UCSD-AML1 (cell line): Measurements from ENCODE around the gene ADGRL3.

Experiments used
- DNase-seq: peaks from one replicate; lab custom pipeline; 2025; ENCODE audit not compliant: unreplicated experiment; lab: John Stamatoyannopoulos, UW

Gene ADGRL3

DNA sequence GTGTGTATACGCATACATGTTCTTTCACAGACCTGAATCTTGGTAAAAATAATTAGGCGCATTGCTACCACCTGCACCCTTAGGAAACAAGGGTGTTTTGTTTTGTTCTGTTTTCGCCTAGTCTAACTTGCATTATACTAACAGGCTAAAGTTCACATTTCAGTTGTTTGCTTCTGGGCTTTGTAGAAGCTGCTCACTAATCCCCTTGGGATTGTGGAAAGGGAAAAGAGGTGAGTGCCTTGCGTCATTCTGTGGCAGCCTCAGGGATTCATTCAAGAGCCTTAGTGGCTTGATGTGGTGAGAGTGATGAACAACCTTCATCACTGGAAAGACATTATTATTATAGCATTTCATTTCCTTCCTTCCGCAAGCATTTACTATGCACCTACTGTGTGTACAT, 331.1 kb downstream of the ADGRL3 start:
- DNase-seq: no peak

DNA sequence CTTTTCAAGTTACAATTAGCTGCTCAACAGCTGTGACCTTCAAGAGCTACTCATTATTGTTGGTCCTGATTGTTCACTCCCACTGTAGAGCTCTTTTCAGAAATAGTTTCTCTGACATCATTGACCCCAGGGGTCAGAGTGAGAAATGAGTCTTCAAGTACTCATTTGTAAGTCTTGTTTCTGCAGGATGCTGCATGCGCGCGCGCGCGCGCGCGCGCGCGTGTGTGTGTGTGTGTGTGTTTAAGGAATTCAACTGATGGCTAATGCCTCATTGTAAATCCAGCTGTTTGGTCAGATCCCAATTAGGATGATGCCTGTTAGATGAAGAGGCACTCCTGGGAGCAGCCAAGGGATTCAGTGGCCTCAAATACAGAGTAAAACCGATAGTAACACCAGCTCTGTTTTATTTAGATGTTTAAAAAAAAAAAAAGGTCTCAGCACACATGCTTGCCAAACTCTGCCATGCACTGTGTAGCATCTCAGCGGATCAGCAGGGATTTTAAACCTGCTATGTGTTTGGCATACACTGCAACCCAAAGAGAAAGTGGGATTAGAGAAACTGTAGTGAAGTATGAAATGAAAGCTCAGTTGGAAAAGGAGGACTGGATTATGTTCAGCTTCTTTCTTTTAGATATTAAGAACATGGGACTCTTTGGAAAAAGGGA, 332.3 kb downstream of the ADGRL3 start:
- DNase-seq: no peak

DNA sequence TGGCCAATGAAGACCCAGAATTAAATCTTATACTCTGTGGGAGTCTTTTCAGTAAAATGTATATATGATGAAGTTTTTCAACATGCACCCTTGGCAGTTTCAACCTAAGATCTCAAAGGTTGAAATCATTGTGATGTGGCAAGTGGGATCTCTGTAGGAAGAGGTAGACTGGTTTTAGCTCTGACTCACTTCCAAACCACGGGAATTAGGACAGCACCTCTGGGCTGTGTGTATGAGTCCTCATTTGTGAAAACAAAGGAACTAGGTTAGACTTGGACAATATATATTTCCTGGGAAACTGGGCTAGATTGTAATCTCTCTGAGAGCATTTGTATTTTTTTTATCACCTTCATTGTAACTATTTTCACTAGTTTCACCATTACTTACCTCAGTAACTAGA, 333.0 kb downstream of the ADGRL3 start:
- no peak for DNase-seq

DNA sequence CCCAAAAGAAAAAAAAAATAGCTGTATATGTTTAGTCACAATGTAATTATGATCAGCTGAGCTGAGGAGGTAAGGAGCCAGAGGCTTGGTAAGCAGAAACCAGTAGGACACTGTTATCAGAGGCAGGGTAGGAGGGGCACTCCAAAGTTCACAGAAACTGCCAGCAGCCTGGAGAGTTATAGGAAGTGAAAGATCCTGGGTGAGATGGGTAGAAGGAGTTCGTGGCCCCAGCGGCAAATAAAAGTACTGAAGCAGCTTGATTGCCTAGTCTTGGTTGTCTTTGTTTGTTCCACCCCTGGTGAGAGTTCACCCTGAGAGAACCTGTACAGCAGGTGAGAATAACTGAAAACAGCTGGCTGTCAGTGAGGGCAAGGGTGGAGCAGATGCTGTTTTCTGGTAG, 340.8 kb downstream of the ADGRL3 start:
- no peak for DNase-seq

DNA sequence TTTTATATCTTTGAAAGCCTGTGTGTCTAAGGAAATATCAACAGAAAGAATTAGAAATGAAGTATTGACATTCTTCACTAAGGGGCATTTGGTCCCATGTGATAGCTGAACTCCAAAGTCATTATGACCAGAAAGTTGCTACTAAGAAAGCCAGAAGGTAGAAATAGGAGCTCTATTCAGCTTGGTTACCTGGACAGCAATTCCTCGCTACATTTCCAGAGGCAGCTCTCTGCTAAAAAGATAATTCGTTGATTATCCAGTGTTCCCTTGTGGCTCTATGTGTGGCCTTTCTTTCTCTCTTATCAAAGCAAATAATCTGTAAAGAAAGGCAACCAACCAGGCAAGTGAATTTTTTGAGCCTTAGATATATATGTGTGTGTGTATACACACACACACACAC, 341.3 kb downstream of the ADGRL3 start:
- no peak for DNase-seq

DNA sequence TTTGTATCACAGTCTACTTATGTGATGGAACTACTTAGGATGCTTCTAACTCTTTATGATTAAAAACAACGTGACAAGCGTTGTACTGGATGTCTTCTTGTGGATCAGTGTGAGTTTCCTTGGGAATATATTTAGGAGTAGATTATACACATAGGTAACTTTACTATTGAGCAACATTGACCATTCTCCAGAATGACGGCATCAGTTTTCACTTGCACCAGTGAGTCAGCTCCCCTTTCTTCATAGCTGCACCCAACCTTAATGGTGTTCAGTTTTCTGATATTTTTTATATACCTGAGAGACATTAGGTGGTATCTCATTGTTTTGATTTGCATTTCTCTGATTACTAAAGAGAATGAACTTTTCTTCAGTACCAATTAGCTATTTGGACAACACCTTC, 343.9 kb downstream of the ADGRL3 start:
- DNase-seq: no peak

DNA sequence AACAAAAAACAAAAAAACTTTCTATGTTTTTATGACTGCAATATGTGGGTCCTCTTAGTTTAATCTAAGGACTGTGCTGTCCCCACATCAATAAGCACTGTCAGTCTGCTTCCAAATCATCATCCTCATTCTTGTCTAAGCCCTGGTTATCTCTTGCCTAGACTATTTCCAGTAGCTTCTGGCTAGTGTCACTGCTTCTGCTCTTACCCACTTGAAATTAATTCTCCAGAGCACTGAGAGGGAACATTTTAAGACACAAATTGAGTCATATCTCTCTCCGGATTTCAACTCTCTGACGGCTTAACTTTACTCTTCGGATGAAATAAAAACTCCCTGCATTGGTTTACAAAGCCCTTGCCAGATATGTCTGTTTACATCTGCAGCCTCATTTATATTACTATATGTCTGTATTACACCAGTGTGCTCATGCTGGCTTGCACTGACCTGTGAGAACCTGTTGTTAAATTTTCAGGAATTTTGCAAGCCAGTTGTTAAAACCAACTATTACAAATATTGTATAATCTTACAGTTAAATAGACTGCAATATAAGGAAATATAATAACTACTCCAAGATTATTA, 345.9 kb downstream of the ADGRL3 start:
- DNase-seq: no peak

DNA sequence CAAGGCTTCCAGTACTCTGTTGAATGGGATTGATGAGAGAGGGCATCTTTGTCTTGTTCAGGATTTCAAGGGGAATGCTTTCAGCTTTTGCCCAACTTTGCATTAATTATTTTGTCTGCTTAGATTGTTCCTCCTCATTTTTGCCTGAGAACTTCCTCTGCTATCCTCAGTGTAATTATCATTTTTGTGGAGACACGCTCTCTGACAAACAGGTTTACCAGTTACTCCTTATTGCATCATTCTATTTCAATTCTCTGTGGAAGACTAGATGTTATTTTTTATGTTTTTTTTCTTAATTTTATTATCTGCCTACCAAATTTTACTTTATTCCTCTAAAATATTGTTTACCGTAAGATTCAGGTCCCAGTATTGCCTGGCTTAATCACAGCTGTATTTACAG, 349.2 kb downstream of the ADGRL3 start:
- no peak for DNase-seq

DNA sequence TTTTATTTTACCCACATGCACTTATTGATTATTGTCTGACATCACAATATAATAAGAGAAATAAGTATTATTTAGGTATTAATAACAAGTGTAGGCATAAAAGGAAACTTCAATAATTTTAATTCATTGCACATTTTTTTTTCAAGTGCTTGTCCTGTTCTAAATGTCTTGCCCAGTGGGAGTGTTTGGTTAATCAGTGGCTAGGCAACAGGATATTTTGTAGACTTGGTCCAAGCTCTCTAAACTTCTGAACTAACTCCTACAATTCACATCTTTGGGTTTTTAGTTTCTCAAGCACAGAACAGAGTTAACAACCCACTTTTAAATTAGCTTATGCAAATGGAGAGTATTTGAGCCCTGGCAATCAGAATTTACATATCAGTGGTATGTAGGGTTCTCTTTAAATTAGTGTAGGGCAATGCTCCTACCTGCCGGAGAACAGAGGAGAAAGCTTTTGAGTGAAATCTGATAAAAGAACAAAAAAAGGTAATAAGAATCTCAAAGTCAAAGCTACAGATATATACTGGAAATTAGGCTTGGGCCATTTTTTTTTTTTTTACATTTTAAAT, 353.5 kb downstream of the ADGRL3 start:
- no peak for DNase-seq

DNA sequence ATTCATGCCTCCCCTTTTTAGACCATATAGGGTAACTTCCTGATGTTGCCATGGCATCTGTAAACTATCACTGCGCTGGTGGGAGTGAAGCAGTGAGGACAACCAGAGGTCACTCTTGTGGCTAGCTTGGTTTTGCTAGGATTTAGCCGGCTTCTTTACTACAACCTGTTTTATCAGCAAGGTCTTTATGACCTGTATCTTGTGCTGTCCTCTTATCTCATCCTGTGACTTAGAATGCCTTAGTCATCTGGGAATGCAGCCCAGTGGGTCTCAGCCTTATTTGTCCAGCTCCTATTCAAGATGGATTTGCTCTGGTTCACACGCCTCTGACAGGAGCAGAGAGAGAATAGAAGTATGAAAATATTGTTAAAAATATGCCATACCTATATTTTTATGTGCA, 355.7 kb downstream of the ADGRL3 start:
- no peak for DNase-seq

DNA sequence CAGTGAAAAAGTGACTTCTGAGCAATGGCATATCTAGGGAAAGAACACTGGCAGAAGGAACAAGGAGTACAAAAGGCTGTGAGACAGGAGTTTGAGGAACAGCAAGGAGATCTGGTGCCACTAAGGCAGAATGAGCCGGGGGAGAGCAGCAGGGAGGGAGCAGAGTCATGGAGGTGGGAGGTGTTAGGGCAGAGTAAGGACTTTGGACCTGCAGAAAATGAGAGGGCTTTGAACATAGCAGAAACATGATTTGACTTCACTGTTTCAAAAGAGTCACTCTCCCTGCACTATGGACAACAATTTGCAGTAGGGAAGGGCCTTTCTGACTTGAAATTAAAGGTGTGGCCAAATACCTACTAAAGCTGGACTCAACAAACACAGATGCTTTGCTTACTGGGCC, 356.2 kb downstream of the ADGRL3 start:
- no peak for DNase-seq

DNA sequence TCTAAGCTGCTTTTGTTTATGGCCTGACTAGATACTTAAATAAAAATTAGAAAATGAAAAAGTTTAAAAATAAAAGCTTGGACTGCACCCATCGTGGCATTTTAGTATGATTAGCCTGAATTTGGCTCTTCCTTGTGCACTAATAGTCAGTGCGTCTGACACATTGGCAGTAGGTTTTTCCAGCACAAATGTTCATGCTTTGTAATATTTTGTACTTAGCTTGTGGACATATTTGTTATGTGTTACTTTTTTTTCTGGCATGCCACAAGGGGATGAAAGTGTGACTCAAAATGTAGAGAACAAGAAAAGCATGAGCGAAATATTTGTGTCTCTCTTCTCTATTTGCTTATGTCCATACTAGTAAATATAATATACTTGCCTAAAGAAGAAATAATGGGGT, 359.3 kb downstream of the ADGRL3 start:
- DNase-seq: no peak

DNA sequence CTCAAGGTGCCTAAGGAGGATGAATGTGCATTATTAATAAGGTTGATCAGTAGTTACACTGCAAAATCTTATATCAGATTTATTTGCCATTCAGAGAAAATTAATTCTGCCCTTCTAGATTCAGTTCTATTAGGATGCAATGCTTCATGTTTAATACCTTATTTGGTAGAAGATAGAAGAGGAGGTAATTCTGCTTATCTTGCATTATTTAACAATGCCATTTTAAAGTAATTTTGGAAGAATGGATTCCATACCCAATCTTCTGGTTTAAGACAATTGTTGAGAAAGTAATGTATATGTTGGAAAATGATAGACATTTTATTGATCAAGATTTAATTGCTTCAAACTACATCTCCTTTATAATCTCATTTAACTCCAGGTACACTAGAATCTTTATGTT, 360.9 kb downstream of the ADGRL3 start:
- DNase-seq: no peak

DNA sequence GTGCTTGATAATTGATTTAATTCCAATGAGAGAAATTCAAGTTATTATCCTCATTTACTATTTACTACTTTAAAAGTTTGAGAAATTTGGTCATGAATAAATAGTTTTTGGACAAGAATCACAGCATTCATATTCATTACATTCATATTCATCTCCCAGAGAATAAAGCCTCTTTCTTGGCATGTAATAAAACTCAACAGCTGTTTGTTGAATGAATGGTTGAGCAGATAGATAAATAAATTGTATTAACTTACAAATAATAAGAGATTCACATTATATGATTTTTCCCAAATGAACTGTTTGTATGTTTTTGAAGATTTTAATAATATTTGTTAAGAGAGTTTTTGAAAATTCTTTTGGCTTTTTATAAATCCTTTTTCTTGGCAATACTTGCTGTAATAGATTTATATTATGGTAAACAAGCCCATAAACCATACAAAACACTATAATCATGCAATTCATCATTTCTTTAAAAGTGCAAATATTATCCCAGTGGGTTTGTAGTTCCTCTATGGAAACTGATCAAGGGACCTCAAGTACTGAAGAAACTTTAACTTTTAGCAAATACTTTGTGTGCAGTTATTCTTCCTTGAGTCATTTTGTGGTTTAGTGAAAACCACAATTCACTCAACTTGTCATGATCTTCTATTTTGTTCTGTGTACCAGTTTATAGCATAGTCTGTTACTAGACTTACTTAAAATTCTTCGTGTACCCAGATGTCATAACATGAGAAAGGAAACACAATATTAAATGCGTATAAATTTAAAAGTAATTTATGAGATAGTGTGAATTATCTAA, 371.8 kb downstream of the ADGRL3 start:
- DNase-seq: no peak

DNA sequence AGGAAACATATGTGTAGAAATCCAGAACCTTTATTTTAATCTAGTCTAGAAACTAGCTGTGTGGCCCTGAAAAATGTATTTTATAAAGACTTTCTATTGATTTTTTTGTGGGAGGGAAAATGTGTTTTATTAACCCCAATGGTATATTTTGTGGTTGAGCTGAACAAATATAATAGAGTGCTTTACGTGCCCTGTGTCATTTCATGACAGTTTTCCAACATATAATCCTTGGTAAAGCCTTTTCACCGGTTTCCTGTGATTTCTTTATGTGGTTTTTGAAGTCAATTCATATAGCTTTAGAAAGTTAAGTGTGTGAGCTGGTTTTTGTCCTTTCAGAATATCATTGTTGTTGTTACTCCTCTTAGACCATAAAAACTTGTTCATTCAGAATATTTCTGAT, 375.7 kb downstream of the ADGRL3 start:
- no peak for DNase-seq

DNA sequence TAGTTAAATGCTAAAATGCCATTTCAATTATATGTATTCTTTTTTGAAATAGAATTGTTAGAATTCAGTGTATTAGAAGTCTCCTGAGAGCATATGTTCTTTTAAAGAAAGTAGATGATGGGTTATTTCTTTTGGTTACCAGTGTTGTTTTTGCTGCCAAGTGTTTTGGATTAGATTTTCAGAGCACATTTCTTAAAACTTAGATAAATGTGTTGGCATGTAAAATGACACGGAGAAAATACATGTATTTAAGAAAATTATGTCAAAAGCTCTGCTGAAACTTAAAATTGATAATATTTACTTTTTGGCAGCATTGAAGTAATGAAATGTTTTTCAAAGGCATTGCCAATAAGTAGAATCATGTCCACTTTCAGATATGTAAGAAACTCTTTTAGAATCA, 379.7 kb downstream of the ADGRL3 start:
- no peak for DNase-seq

DNA sequence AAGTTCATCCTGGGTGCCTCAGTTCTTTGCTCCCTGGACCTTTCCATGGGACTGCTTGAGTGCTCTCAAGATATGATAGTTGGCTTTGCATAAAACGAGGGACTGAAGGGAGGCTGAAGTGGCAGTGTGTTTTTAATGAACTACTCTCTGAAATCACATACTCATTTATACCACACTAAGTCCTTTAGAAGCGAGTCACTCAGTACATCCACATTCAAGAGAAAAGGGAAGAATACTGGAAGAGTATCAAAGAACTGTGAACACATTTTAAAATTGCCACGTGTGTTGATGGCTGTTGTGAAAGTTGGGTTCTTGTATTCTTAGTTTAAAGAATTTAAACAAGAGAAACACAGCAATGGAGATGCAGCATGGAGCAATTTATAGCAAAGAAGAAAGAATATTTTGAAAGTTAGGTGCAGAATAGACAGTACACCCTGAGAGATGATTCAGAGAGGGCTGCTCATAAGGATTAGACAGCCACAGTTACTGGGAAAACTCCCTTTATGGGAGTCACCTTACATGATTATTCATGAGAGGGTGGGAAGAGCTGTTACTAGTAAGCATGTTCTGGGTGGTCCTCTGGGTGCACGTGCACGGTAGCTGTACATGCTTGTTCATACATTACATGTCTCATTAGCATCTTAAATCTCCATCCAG, 380.7 kb downstream of the ADGRL3 start:
- no peak for DNase-seq

DNA sequence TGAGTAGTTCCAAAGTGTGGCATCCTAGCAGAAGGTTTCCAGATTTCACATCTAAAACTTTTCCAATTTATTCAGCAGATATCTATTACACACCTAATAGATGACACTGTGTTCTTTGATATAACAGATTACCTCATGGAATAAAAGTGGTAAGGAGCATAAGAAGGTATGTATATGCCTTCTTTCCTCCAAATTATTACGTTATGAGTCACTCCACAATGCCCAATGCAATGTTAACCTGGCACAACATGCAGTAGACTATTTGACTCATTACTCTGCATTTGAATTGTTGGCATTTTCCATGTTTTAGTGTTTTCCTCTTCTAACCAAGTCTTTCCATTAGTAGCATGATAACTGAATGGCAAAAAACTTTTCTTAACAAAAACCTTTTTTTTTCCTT, 383.6 kb downstream of the ADGRL3 start:
- DNase-seq: no peak

DNA sequence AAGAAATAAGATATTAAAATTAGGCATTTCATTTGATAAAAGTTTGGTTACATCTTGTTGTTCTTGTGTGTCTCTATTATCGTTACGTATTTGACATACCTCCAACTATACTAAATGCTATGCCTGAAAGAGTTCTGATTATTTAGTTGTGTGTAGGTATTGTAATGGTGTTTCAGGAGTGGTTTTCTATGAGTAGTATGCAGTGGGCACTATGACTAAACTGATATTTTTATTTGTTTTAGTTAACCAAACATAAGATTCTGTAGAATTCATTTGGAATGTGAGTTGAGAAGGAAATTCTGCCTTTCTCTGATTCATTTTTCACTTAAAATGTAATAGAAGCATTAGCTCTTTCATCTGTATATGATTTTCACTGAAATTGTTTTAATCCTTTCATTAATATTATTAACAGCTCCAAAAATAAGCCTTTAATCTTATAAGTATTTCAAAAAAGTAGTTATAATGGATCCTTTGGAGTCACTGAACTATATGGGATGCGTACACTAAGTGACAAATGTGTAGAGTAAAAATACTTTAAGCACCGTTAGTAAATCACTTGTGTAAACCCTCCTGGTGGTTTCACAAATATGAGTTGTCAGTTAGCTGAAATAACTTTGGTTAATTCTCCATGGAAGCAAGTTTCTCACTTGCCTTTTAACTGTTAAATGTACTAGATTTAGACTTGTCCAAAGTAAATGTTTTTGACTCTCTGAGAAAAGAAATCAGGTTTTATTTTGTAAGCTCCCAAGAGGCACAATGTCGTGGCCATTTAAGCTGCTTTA, 388.7 kb downstream of the ADGRL3 start:
- DNase-seq: no peak

DNA sequence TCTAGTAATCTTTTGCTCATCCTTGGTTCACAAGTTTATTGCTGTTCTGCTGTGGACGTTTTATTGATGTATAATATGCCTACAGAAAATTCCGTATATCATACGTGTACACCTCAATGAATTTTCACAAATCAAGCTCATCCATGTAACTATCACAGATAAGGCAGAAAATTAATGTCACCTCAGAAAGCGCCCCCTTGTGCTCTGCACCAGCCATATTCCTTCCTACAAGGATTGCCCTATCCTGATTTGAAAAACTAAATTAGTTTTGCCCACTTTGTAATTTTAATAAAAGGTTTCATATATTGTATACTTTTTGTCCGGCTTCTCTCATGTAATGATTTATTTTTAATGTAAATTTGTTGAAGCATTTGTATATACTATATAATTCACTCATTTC, 390.8 kb downstream of the ADGRL3 start:
- DNase-seq: no peak
